GM18861 (cell line): Measurements from ENCODE around the gene TMED10.
"Not testable (repeated sequence)": the region's sequence is repeated elsewhere in the genome, so short reads cannot be mapped to it uniquely, and the experiment has no call there.

Experiments
- ATAC-seq: cut with Tn5 transposase; IDR thresholded peaks from one replicate; pipeline ENCODE4 v1.9.1; 2021; ENCODE audit not compliant: unreplicated experiment

Gene TMED10

DNA sequence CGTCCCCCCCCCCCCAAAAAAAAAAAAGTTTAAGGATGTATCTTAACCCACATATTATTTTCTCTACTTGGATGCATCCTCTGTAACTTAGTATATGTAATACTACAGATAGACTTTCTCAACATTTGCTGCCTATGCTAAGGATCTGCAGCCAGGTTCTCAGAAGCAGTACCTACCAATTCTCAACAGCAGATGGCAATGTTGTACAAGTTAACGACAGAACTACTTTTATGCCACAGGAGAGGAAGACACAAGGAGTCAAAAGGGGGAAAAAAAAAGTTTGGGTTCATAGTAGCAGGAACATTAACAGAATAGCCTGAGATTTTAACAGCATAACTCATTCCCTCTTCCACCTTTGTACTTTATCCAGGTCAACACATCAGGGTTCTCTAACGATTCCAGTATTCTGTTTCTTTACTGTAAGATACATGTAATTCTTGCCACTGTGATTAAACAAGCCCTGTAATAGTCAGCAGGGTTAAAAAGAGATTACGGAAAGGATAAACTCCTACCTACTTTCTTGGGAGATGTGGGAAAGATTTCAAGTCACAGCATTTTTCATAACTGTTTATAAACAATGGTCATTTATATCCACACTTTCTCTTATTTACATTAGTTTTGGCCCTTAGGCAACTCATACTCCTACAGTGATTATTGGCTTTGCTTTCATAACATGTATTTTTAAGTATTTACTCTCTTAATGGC lies 43.9 kb downstream of the TMED10 start:
- no peak for ATAC-seq

DNA sequence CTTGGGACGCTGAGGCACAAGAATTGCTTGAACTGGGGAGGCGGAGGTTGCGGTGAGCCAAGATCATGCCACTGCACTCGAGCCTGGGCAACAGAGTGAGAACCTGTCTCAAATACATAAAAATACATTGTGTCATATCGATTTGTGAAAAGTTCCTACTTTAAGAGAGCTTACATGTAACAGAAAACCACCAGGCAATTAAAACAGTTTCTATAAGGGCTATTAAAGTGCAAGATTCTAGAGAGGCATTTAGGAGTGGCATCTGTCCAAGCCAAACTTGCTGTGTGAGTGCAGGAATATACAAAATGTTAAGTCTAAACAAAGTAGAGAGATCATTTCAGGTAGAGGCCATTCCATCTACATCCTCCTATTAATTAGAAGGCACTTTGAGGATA lies 47.8 kb downstream of the TMED10 start:
- no peak for ATAC-seq

DNA sequence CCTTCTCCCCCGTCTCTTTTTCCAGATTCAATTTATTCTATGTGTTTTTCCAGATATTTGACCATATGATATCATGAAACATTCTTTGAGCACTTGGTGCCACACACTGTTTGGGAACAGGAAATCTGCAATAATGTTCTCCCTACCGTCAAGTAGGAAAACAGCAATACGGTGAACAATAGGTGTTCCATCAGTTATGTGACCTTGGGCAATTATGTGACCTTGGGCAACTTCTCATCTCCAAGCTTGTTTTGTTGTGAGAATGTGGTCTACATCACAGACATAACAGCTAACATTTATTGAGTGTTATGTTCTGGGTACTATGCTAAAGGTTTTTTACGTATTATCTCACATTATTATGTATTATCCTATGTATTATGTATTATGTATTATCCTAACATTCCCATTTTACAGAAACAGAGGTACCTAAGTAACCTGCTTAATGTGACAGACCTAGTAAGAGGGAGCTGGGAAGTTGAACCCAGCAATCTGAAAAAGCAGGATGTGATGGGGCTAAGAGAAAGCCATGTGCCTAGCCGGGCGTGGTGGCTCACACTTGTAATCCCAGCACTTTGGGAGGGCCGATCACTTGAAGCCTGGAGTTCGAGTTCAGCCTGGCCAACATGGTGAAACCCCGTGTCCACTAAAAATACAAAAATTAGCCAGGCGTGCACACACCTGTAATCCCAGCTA lies 48.4 kb downstream of the TMED10 start:
- no peak for ATAC-seq

DNA sequence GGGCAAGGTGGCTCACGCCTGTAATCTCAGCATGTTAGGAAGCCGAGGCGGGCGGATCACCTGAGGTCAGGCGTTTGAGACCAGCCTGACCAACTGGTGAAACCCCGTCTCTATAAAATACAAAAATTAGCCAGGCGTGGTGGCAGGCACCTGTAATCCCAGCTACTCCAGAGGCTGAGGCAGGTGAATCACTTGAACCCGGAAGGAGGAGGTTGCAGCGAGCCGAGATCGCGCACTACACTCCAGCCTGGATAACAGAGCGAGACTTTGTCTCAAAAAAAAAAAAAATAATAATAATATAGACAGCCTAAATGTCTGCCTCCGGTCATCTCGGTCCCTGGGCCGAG lies 49.0 kb downstream of the TMED10 start:
- ATAC-seq = not testable (repeated sequence)

DNA sequence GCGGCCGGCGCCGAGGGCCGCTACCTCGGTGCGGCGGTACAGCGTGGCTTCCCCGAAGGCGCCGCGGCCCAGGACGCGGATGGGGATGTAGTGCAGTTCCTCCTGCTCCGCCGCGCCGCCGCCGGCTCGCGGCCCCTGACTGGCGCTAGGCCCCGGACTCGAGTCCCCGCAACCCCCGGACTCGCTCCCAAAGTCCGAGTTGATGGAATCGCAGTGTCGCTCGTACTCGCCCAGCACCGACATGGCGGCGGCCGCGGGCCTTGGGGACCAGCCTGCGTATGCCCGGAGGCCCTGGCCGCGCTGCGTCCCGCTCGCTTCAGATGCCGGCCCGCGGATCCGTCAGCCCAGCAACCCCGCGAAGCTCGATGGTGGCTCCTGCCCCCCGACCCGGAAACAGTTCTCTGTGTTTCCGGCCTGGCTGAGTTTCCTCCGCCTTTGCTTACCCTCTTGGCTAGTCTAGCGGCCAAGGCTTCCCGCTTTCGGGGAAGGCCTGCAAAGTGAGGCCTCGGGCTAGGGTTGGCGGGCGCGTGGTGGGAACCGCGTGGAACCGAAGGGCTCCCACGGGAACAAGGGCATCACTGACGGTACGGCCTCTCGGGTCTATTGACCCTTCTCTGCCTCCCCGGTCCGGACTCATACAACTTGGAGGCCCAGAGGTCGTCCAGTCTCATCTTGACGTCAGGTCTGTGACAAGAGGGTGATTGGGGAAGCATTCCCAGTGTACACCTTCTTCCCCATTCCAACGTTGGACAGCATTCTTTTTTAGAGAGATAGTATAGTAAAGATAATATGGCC lies 49.5 kb downstream of the TMED10 start, which contains the start of gene NEK9:
Gene NEK9, minus strand, starts transcription at position 370 of the 795 bp plus-strand sequence. Its CDS starts 127 bp downstream, at position 243.
- peak; percentile 55 for ATAC-seq

DNA sequence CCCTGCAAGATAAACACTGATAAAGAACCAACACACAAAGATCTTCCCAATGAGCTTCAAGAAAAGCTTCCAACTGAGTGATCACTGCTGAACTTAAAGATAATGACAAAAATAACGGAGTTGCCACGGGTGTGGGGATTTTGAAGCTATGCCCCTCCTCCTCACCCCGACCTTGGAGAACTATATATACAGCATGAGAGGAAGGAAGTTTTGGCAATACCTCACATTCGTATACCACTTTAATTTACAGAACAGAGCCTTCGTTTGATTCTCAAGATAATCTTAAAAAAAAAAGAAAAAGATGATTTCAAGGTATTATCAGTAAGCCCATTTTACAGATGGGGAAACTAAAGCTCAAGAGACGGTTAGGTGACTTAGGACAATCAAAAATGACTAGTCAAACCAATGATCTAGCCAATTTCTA lies 50.3 kb downstream of the TMED10 start:
- ATAC-seq = no peak

DNA sequence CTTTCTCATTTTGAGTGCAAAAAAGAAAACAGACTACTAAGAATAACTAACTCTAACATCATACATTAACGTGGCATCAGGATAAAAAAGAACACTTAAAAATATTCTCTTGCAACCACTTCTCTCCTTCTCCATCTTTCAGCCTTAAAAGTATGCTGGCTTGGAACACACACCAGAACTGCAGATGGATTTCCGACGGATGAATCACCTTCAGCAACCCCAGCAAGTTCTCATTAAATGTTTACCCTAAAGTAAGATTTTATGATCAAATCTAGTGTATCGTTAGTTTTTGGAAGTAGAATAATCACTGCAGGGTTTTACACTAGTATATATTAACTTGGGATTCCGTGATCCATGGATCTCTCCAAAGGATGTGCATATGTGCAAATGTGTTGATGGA lies 50.8 kb downstream of the TMED10 start:
- no peak for ATAC-seq

DNA sequence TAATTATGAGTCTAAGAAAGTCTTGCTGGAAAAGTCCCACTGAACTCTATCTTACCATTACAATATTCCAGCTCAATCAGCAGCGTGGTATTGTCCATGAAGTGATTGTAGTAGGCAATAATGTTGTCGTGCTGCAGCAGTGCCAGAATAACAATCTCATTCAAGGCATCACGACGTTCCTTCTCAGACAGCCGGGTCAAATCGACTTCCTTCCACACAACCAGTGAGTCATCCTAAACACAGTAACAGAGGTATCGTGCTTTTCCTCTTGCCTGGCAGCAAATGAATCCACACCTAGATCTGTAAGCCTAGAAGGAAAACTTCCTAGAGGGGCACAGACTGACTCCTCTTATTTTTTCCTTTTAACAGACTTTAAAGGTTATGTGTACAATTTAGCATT lies 52.4 kb downstream of the TMED10 start:
- no peak for ATAC-seq

DNA sequence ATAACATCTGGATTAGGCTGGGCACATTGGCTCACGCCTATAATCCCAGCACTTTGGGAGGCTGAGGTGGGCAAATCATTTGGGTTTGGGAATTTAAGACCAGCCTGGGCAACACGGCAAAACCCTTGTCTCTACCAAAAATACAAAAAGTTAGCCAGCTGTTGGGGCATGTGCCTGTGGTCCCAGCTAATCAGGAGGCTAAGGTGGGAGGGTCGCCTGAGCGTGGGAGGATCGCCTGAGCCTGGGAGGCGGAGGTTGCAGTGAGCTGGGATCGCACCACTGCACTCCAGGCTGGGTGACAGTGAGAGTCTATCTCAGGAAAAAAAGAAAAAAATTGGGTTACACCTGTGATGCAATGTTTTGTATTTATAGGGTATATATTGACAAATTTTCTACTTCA lies 54.9 kb downstream of the TMED10 start:
- ATAC-seq = no peak

DNA sequence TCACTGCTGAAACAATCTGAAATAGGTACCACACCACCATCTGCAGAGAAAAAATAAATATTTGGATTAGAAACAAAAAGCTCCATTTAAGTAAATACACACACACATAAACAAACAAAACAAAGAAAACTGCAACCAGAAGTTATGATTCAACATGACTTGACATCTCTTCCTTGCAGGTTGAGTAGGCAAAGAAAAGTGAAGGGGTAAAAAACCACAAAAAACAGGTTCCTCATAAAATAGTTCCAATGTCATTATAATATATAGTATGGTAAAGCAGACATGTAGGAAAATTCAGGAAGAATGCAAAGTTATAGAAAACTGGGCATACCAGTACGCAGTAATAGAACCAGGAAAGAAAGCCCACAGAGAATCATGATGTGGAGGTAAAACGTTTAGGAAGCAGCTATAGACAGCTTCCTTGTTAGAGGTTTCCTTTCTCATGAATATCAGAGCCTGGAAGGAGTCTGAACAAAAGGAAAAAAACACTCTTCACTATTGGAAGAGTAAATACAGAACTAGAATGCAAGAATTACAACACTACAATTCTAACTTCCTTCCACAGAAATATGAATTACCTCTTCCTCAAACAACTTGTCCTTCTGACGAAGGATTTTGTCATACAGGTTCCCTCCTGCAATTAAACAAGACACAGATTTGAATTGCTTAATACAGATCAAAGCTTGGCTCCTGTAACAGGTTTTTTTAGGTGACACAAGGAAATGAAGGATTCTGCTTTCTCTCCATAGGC lies 55.7 kb downstream of the TMED10 start:
- ATAC-seq = no peak

DNA sequence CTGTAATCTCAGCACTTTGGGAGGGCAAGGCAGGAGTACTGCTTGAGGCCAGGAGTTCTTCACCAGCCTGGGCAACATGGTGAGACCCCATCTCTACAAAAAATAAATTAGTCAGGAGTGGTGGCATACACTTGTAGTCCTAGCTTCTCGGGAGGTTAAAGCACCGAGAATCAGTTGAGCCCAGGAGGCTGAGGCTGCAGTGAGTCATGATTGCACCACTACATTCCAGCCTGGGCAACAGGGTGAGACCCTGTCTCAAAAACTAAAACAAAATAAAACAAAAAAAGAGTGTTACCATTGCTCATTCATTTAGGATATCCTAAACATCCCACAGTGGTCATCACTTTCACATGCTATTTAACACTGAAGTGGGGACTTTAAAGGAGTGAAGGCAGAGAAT lies 57.4 kb downstream of the TMED10 start:
- ATAC-seq = no peak

DNA sequence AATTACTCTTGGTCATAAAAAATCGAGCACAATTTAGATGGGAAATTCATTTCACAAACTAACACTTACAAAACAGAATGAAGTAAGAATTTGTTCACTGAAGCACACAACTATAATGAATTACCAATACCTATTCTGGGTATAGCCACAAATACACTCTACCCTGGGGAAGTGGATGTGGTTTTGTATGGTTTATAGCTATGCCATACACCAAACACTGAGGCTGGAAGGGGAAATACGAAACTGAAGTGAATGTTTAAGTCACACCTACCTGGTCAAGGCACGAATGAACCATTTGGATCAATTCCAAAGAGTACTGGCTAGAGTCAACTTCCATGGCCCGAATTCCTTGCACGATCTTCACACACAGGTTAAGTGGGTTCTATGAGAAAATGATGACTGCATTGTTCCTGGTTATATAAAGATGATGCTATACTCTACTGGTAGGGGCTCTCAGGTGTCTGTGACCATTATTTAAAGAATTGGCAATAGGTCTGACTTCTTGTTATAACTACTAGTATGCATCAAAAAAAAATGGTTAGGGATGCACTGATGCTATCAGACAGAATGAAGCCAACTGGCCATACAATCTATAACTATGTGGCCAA lies 62.4 kb downstream of the TMED10 start:
- ATAC-seq = peak; percentile 46

DNA sequence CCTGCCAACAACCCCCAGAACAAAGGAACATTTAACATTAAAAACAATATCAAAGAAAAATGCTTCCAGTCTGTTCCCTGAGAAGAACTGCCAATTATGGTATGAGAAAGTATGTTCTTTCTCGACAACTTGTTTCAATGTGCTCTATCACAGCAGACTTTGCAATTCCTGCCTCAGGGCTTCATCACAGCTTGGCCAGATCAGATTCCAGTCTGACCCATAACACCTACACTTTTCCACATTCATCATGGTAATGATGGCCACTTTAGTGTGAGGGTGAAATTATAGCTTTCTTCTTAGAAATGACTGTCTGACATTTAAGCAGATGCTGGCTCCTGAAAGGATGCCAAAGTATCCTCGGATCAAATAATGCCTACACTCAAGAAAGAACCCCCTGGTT lies 66.5 kb downstream of the TMED10 start:
- ATAC-seq = no peak

DNA sequence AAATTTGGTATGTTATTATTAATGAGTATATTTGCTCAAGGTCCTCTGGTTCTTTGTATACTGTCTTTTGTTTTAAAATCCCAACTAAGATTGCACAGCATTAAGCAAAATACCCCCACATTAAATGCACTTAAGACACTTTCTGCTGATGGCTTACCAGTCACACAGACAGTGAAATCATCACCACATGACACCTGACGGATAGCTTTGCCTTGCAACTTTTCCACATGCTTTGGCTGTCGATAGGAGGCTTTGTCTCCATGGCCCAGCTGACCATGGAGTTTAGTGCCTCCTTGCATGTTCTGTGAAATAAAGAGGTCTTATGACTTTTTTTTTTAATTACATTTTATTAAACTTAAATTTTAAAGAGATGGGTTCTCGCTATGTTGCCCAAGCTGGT lies 69.2 kb downstream of the TMED10 start:
- ATAC-seq = no peak

DNA sequence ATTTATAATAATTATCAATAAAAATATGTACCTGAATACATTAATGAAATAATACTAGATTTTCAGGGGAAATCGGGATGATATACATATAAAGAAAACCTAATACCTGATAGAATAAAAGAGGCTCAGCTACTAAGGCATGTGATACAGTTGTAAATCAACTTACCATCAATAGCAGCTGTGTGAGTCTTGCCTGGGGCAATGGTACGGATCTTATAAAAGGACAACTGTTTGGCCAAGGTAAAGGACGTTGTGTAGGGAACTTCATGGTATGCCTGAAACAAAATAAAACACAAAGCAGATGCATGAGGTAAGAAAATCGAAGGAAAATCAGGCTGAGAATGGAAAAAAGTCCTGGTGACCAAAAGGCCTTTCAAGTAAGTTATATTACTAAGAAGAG lies 74.9 kb downstream of the TMED10 start:
- no peak for ATAC-seq

DNA sequence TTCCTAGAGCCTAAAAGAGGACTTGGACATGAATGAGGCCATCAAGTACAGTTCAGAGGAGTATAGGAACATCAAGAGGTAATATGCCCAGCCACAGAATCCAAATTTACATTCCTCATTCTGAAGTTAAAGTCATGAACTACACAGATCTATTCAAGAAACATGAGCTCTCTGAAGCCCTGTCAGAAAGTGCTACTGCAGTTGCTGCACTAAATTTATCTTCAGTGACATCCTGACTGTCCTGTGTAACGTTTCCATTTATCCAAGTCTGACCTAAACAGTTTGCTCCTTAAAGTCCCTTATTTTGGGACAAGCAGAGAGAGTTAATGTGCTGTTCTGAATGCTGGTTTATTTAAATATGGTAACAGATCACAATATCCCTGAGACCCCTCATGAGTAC lies 77.7 kb downstream of the TMED10 start:
- no peak for ATAC-seq

DNA sequence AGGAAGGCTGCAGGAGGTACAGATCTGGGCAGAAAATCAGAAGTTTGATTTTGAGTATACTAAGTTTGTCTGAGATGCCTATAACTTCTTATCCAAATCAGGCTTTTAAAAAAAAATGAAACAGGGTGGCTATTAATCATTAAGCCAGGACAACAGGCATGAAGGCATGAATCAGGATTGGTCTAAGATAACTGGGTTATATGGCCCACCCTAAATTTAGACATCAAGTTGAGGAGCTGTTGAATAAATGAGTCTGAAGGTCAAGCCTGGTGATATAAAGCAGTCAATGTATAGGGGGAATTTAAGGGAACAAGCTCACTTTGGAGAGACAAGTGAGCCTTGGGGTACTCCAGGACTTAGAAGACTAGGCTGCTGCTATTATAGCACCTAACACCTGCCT lies 78.2 kb downstream of the TMED10 start:
- ATAC-seq = no peak

DNA sequence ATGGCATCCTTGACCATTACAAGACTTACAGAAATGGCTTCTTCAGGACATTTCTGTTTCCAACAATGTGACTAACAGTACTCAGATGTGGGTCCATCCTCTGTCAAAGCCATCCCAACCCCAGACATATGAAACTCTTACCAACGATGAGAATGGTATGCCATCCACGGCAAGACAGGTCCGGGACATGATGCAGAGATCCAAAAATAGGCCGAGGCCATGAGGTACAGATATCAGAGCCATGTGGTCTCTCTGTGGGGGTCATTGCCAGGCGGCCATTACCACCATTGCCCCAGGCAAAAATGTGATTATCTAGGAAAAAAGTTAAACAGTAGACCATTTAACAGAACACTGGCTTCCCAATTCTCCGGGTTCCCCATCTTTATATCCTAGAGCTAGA lies 79.5 kb downstream of the TMED10 start:
- ATAC-seq = no peak

DNA sequence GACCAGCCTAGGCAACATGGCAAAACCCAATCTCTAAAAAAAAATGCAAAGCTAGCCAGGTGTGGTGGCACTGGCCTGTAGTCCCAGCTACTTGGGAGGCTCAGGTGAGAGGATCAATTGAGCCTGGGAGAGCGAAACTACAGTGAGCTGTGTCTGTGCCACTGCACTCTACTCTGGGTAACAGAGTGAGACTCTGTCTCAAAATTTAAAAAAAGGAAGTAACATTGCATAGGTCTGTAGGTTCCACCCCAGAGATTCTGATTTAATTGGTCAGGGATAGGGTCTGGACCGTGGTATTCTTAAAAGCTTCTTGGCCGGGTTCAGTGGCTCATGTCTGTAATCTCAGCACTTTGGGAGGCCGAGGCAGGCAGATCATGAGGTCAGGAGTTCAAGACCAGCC lies 80.7 kb downstream of the TMED10 start:
- no peak for ATAC-seq

DNA sequence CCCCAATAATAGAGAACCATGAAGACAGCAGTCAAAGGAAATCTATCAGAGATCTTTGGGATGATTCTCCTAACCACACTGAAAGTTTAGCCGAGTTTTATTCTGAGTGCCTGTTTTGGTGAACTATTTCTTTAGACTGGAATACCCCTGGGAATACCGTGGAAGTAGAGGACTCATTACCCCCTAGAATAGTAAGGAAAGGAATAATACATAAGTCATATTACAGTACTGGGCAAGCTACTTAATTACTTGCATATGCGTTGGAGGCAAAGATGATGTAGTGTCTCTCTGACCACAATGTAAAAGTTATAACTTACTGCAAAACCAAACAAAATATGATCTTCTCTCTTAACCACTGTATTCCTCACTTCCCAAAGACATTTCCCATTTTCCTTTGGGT lies 81.5 kb downstream of the TMED10 start:
- no peak for ATAC-seq

DNA sequence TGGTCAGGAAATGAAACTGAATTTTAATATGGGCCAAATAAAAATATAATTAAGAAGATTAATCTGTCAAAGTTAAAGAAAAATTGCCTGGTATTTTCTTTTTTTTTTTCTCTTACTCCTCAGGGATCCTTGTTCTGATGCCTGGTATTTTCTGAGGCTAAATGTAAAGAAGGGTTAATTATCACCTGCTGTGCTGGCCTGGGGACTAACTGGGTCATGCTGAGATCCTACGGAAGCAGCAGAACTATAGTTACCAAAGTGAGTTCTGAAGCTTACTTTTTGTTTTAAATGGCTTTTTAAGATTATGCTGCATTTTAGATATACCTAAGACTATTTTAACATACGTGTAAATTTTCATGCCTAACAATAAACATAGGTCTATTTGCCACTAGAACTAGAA lies 83.7 kb downstream of the TMED10 start:
- no peak for ATAC-seq
